ENCODE data around the gene KRT7. TPM values are rescaled to one million over a fixed set of nuclear protein-coding genes. Genes with fewer than 3 reads are reported as not detected.
"Not testable (repeated sequence)": the region's sequence is repeated elsewhere in the genome, so short reads cannot be mapped to it uniquely, and the experiment has no call there.

Gene KRT7
- polyA plus RNA-seq, 3 donors, result 35.1 to 109 (median 56.3) TPM

DNA sequence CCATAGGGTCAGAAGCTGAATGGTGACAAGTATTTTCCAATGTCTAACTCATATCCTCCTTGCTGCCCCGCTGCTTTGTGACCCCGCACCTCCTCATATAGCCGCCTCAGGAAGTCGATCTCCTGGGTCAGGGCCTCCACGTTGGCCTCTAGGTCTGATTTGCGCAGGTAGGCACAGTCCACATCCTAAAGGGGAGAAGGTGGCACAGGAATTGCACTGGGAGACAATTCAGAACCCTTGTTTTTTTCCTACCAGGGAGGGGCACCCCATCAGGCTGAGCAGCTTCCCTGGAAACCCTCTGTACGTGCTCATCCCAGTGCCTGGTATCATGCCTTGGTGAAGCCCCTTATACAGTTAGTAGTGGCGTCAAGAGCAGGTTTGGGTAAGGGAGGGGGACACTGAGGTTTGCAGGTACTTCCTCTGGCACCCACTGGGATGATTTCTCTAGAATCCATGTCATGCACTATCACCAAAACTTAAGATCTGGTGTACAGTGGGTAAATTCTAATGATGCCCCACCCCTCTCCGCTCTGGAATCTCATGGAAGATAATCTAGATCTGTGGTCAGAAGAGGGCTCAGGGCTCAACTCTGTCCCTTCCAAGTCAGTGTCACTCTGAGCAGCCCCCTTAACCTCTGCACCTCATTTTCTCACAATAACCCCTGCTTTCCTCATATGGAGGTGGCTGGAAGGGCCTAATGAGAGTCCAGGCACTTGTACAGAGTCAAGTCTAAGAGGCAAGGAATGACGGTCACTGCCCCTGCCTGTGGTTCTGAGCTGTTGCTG lies 21.3 kb downstream of the KRT7 start:
- DNase-seq (ENCODE audit: low read depth in 3 of 3, low spot score in 2 of 3), result no peak

GRCh38 chr12:52254965-52255751 lies 22.1 kb downstream of the KRT7 start:
- DNase-seq (ENCODE audit: low read depth in 3 of 3, low spot score in 2 of 3), result no peak

GRCh38 chr12:52255926-52256583 lies 23.0 kb downstream of the KRT7 start:
- no peak for DNase-seq (ENCODE audit: low read depth in 3 of 3, low spot score in 2 of 3)

GRCh38 chr12:52256584-52256935 lies 23.5 kb downstream of the KRT7 start:
- no peak for DNase-seq (ENCODE audit: low read depth in 3 of 3, low spot score in 2 of 3)

DNA sequence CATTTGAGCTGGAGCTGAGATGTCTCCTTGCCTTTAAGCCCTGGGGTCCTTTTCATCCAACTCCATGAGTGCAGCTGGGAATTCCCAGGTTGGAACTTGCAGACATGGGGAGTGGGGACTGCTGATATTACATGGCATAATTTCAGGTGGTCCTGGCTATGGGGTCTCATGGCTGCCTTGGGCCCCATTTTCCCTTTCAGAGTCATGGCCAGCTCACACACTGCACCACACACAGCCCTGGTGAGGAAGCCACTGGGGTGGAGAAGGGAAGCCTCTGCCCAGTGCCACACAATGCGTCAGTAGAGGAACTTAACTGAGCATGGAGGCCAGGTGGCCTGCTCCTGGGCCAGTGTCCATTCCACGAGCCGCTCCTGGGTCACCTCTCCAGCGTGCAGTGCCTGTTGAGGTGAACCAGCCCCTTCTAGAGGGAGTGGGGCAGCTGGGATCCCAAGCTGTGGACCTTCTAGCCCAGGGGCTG lies 24.1 kb downstream of the KRT7 start:
- DNase-seq (ENCODE audit: low read depth in 3 of 3, low spot score in 2 of 3), result no peak

- not testable (repeated sequence) for DNase-seq (ENCODE audit: low read depth in 3 of 3, low spot score in 2 of 3)
Observed at GRCh38 chr12:52257922-52258321, 24.9 kb downstream of the KRT7 start.

GRCh38 chr12:52258335-52258901 lies 25.4 kb downstream of the KRT7 start:
- DNase-seq (ENCODE audit: low read depth in 3 of 3, low spot score in 2 of 3), result no peak

DNA sequence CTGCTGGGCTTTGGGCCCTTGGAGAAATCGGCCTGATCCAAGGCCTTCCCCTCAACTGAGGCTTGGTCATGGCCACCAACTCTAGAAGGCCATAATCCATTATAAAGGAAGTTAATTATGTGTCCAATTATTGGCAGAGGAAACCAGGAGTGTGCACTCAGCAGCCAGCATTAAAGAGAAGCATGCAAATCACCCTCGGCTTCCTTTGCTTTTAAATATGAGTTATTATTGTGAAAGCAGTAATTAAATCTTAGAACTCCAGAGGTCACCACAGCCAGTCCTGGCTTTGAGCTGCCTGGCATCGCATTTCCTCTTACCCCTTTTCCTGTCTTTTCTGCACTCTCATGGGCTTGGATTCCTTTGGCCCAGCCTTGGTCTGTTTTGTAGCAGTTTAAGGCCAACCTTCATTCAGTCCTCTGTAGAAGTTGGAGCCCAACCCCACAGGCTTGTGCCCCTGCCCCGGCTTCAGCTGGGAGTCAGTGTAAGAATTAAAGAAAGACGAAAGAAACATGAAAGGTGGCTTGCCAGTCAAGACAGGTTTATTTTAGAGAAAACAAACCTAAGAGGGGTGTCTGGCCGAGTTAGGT lies 26.7 kb downstream of the KRT7 start:
- DNase-seq (ENCODE audit: low read depth in 3 of 3, low spot score in 2 of 3), result no peak

GRCh38 chr12:52260361-52261207 lies 27.5 kb downstream of the KRT7 start:
- no peak for DNase-seq (ENCODE audit: low read depth in 3 of 3, low spot score in 2 of 3)

DNA sequence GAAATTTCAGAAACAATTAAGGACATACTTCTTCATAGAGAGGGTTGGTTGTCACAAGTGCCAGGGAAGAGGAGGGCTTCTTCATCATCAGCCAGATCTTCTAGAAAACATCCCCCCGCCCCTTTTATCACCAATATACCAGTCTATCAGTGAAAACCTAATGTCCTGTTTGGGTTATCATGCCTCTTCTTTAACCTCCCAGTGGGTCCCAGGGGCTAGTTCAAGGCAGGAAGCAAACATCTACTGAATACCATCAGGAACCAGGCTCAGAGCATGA lies 28.1 kb downstream of the KRT7 start:
- no peak for DNase-seq (ENCODE audit: low read depth in 3 of 3, low spot score in 2 of 3)

DNA sequence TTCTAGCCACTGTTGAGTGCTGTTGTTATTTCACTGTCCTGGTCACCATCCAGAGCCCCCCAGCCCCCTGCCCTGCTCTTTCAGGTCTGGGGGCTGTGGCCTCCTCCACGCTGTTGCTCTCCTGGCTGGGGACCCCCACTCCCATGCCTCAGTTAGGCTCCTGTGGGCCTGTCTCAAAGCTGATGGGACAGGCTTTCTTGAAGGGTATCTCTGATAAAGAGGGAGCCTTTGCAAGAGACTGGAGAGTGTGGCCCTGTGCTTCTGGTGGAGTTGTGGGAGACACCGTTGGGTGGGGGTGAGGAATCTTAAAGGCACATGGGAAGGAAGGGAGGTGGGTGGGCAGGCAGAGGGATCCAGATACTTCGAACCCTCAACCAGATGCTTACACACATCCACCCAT lies 29.2 kb downstream of the KRT7 start:
- DNase-seq (ENCODE audit: low read depth in 3 of 3, low spot score in 2 of 3), result no peak

DNA sequence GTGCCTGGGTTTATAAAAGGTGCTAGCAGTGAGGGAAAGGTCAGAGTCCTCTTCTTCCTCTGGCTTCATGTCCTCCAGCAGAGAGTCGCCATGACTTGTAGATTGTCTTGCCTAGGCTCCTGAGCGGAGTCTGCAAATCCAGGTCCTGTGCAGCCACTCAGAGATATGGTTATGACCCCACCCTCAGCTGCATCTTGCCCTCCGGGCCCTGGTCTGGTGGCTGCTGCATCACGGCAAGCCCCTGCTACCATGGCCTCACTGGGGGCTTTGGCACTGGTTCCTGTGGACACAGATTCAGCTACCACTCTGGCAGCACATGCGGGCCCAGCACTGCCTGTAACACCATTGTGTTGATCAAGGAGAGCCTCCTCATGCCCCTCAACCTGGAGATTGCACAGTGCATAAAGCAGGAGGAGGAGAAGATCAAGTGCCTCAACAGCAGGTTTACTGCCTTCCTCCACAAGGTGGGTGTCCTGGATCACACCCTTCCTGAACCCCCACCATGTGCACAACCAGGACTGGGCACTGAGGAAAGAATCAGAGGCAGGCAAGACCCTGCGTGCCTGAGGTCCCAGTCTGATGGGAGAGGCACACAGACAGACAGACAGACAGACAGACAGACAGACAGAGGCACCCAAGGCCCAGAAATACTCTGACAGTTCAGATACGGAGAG lies 30.9 kb downstream of the KRT7 start:
- no peak for DNase-seq (ENCODE audit: low read depth in 3 of 3, low spot score in 2 of 3)

DNA sequence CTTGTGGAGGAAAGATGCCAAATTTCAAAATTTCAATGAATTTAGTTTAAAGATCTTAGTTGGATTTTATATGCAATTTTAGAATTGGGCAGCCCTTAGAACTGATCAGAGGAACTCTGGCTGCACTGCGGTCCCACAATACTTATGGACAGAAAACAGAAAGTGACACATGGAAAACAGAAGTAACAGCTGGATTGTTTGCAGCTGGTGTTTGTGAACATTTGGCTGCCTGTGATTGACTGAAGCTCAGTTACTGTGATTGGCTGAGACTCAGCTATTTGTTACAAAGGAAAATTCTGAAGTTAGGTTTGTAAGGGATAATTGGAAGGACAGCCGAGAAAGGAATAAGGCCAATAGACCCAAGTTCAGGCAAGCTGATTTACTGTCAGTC lies 31.4 kb downstream of the KRT7 start:
- DNase-seq (ENCODE audit: low read depth in 3 of 3, low spot score in 2 of 3), result no peak

GRCh38 chr12:52266514-52266913 lies 33.5 kb downstream of the KRT7 start:
- no peak for DNase-seq (ENCODE audit: low read depth in 3 of 3, low spot score in 2 of 3)

- DNase-seq (ENCODE audit: low read depth in 3 of 3, low spot score in 2 of 3), result no peak
Observed at GRCh38 chr12:52267266-52267665, 34.2 kb downstream of the KRT7 start.

DNA sequence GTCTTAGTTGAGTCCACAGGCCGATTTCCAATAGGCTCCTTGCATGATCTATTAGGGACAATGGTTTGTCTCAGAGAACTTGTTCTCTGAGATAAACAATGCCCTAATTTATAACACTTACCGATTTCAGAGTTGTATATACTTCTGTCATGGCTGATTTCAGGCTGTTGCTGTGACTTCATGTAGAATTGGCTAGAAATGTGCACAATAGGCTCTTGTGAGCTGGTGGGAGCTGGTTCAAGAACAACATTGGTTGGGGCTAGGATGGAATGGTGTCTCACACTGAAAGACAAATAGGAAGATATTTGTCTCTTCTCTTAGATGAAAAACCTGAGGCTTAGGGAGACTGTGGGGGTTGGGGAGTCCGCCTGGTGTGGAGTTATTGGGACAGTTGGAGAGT lies 34.7 kb downstream of the KRT7 start:
- DNase-seq (ENCODE audit: low read depth in 3 of 3, low spot score in 2 of 3), result no peak

- no peak for DNase-seq (ENCODE audit: low read depth in 3 of 3, low spot score in 2 of 3)
Observed at GRCh38 chr12:52268212-52268611, 35.2 kb downstream of the KRT7 start.

DNA sequence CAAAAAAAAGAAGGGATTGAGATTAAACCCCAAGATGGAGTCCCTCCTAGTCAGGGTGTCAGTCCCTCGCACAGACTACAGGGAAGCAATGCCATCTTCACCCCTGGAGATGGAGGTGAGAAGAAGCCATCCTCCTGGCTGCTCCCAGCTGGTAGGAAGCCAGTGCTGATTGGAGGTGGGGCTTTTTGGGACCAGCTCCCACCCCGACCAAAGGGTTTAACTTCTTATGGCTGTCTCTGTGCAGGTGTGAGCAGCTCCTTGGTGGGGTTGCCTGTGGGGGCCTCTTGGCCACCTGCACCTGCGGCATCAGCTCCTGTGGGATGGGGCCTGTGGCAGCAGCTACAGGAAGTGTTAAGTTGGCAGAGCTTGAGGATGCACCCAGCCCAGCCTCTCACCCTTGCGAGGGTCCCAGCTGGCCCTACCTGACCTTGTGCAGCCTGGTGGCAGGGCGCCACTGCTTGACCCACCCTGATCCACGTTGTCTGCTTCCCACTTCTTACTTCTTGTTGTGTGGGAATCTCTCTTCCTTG lies 37.6 kb downstream of the KRT7 start:
- DNase-seq (ENCODE audit: low read depth in 3 of 3, low spot score in 2 of 3), result no peak

GRCh38 chr12:52271158-52271557 lies 38.1 kb downstream of the KRT7 start:
- no peak for DNase-seq (ENCODE audit: low read depth in 3 of 3, low spot score in 2 of 3)
